Measurements from ENCODE around the gene HES4. TPM values are rescaled to one million over a fixed set of nuclear protein-coding genes. Genes with fewer than 3 reads are reported as not detected.

HES4 gene
- total and polyA plus RNA-seq, 8 donors: 4.0 to 212 (median 29.3) TPM; not detected in 1

GRCh38 chr1:966135-966703, 33.7 kb downstream of the HES4 start, which contains the start of gene PLEKHN1:
TSS of gene PLEKHN1 (plus strand) at chr1:966482. CDS start at chr1:966532, 50 bp downstream.
- TF ChIP-seq POLR2AphosphoS5 (IDR thresholded peaks at IDR 0.05) (no peak), EP300 (IDR thresholded peaks at IDR 0.05) (no peak), POLR2A (IDR thresholded peaks at IDR 0.05) (no peak), CTCF (IDR thresholded peaks at IDR 0.05) (no peak)
- Histone ChIP-seq H3K9me3 (no peaks in the 10 kb centered on the region), H3K36me3 (peaks cover 9 to 30% (median 25%) of the 10 kb centered on the region in 4 donors), H3K27me3 (peaks cover 0 to 49% (median 18%) of the 10 kb centered on the region in 3 donors), H3K4me3 (peak within 1 kb of the TSS; percentile 60 to 74 (median 70)), H3K27ac (peak within 1 kb of the TSS; percentile 74 to 94 (median 92)), H3K4me1 (peaks cover 21 to 34% (median 28%) of the 10 kb centered on the region in 4 donors)
- DNase-seq: peak; percentile 63 to 72
- intact Hi-C loops (cut with DNase I; ENCODE audit: low total_unique reads): no loop called here
- WGBS, 5 donors: 1 to 5% (median 4%) methylated on average over 7 to 31 of the region's 31 CpGs

- TF ChIP-seq EP300 (IDR thresholded peaks at IDR 0.05) (no peak), POLR2A (IDR thresholded peaks at IDR 0.05) (no peak), POLR2AphosphoS5 (IDR thresholded peaks at IDR 0.05) (no peak), CTCF (IDR thresholded peaks at IDR 0.05) (no peak)
- peak overlapping the region in 3 of 4 donors; percentile 60 to 74 (median 71) for H3K4me3 ChIP-seq
- DNase-seq: no peak
Measured at GRCh38 chr1:965526-966134, 34.3 kb downstream of the HES4 start.

GRCh38 chr1:964691-965525, 35.0 kb downstream of the HES4 start:
- no peak for DNase-seq
- intact Hi-C loops (cut with DNase I; ENCODE audit: low total_unique reads): no loop called here
- H3K27me3 ChIP-seq: peaks cover 0 to 37% (median 6%) of the 10 kb centered on the region in 3 donors

More at GRCh38 chr1:965526-966134, 34.3 kb downstream of the HES4 start:
- intact Hi-C loops (cut with DNase I; ENCODE audit: low total_unique reads): no loop called here
- H3K4me1 ChIP-seq: peaks cover 24 to 39% (median 33%) of the 10 kb centered on the region in 4 donors
- H3K9me3 ChIP-seq: no peaks in the 10 kb centered on the region
- 66 to 82% (median 76%) methylated on average over 16 to 26 of the region's 26 CpGs for WGBS, 5 donors
- H3K27ac ChIP-seq: peak overlapping the region; percentile 5 to 94 (median 92)
- H3K27me3 ChIP-seq: peaks cover 0 to 43% (median 12%) of the 10 kb centered on the region in 3 donors
- peaks cover 9 to 30% (median 25%) of the 10 kb centered on the region in 4 donors for H3K36me3 ChIP-seq

More at GRCh38 chr1:964691-965525, 35.0 kb downstream of the HES4 start:
- Histone ChIP-seq H3K4me3 (no peak overlapping the region), H3K4me1 (peaks cover 27 to 44% (median 38%) of the 10 kb centered on the region in 4 donors), H3K36me3 (peaks cover 9 to 30% (median 25%) of the 10 kb centered on the region in 4 donors), H3K27ac (no peak overlapping the region), H3K9me3 (no peaks in the 10 kb centered on the region)
- TF ChIP-seq POLR2A (IDR thresholded peaks at IDR 0.05) (no peak), EP300 (IDR thresholded peaks at IDR 0.05) (no peak), POLR2AphosphoS5 (IDR thresholded peaks at IDR 0.05) (no peak), CTCF (IDR thresholded peaks at IDR 0.05) (no peak)
- 93 to 95% (median 94%) methylated on average over 33 to 39 of the region's 51 CpGs for whole genome bisulfite sequencing, 5 donors

All from stomach (tissue), 9 donors.